Astrocyte (in vitro differentiated cells and primary cell): ENCODE results near the gene MYL4. TPM values are rescaled to one million over a fixed set of nuclear protein-coding genes. Genes with fewer than 3 reads are reported as not detected.
"Not testable (repeated sequence)": the region's sequence is repeated elsewhere in the genome, so short reads cannot be mapped to it uniquely, and the experiment has no call there.

ENCODE experiments used
- DNase-seq: peaks from one replicate; pipeline ENCODE4 v3.0.0-alpha.2; 2010; ENCODE audit warnings: low read depth
- FAIRE-seq: peaks from 2 replicates; lab custom pipeline; 2011; peaks lifted over from hg19 to GRCh38; lab: Jason Lieb, UNC
- H2AFZ ChIP-seq: 2 replicates; pipeline ENCODE4 v1.6.0; 2012; ENCODE audit warnings: low read depth, low read length, inconsistent platforms
- H3K27ac ChIP-seq: 2 replicates; pipeline ENCODE4 v1.5.1; 2011; ENCODE audit warnings: low read depth, low read length, inconsistent platforms
- H3K27me3 ChIP-seq: 2 replicates; pipeline ENCODE4 v1.6.0; 2011; ENCODE audit warnings: low read length, inconsistent platforms; ENCODE audit not compliant: insufficient read depth
- H3K36me3 ChIP-seq: 2 replicates; pipeline ENCODE4 v1.5.1; 2011; ENCODE audit warnings: low read length, inconsistent platforms; ENCODE audit not compliant: insufficient read depth
- H3K4me1 ChIP-seq: 2 replicates; pipeline ENCODE4 v1.5.1; 2011; ENCODE audit warnings: low read length, inconsistent platforms; ENCODE audit not compliant: insufficient read depth
- H3K4me2 ChIP-seq: 2 replicates; pipeline ENCODE4 v1.6.0; 2012; ENCODE audit warnings: low read length, inconsistent platforms
- H3K4me3 ChIP-seq: 2 replicates; pipeline ENCODE4 v1.5.1; 2011; ENCODE audit warnings: low read depth, mild to moderate bottlenecking, low read length, inconsistent platforms; ENCODE audit not compliant: insufficient read depth
- H3K79me2 ChIP-seq: 2 replicates; pipeline ENCODE4 v1.6.0; 2012; ENCODE audit warnings: mild to moderate bottlenecking, low read length, inconsistent platforms; ENCODE audit not compliant: insufficient read depth
- H3K9ac ChIP-seq: 2 replicates; pipeline ENCODE4 v1.6.0; 2012; ENCODE audit warnings: mild to moderate bottlenecking, low read length, inconsistent platforms
- H3K9me3 ChIP-seq: 2 replicates; pipeline ENCODE4 v1.5.1; 2012; ENCODE audit warnings: low read depth, mild to moderate bottlenecking, low read length, inconsistent platforms; ENCODE audit not compliant: insufficient read depth
- H4K20me1 ChIP-seq: 2 replicates; pipeline ENCODE4 v1.6.0; 2012; ENCODE audit warnings: low read length, inconsistent platforms; ENCODE audit not compliant: insufficient read depth
- H3K27ac Mint-ChIP-seq: one replicate; pipeline ENCODE4 v1.8.0; 2021; ENCODE audit warnings: mild to moderate bottlenecking, mixed read lengths; ENCODE audit not compliant: unreplicated experiment
- H3K27me3 Mint-ChIP-seq: one replicate; pipeline ENCODE4 v1.8.0; 2021; ENCODE audit warnings: low read depth, mixed read lengths; ENCODE audit not compliant: unreplicated experiment
- H3K36me3 Mint-ChIP-seq: one replicate; pipeline ENCODE4 v1.8.0; 2021; ENCODE audit warnings: low read depth, mixed read lengths; ENCODE audit not compliant: unreplicated experiment
- H3K4me1 Mint-ChIP-seq: one replicate; pipeline ENCODE4 v1.8.0; 2021; ENCODE audit warnings: low read depth, mixed read lengths; ENCODE audit not compliant: unreplicated experiment
- H3K4me3 Mint-ChIP-seq: one replicate; pipeline ENCODE4 v1.8.0; 2021; ENCODE audit warnings: mild to moderate bottlenecking, moderate library complexity, mixed read lengths; ENCODE audit not compliant: unreplicated experiment
- H3K9me3 Mint-ChIP-seq: one replicate; pipeline ENCODE4 v1.8.0; 2021; ENCODE audit warnings: mild to moderate bottlenecking, mixed read lengths; ENCODE audit not compliant: unreplicated experiment
- EZH2 ChIP-seq: IDR thresholded peaks from 2 replicates; pipeline ENCODE4 v1.6.1; 2012; ENCODE audit warnings: mild to moderate bottlenecking, low read length, inconsistent platforms; ENCODE audit not compliant: insufficient read depth
- total RNA-seq: library from RNA; stranded (reverse); gene quantifications from 2 replicates; pipeline ENCODE4 v1.2.1, GENCODE V29; 2021
- TF ChIP-seq, protein P1 (sequence below): IDR thresholded peaks from 2 replicates; pipeline ENCODE4 v1.5.1; 2011; ENCODE audit warnings: low read depth, mild to moderate bottlenecking, inconsistent platforms, low read length, moderate library complexity; ENCODE audit not compliant: insufficient read depth

Gene MYL4
- total RNA-seq, 1 donor from 2014 or later: 22.7 TPM

DNA sequence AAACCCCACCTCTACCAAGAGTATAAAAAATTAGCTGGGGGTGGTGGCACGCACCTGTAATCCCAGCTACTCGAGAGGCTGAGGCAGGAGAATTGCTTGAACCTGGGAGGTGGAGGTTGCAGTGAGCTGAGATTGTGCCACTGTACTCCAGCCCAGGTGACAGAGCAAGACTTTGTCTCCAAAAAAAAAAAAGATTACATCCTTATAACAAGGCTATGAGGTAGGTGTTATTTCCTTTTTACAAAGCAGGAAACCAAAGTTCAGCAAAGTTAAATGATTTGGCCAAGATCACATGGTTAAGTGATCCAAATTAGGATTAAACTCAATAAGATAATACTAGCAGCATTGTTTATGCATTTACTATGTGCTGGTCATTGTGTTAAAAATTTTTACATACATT, 8.1 kb downstream of the MYL4 start:
- not testable (repeated sequence) for H3K9me3 Mint-ChIP-seq

DNA sequence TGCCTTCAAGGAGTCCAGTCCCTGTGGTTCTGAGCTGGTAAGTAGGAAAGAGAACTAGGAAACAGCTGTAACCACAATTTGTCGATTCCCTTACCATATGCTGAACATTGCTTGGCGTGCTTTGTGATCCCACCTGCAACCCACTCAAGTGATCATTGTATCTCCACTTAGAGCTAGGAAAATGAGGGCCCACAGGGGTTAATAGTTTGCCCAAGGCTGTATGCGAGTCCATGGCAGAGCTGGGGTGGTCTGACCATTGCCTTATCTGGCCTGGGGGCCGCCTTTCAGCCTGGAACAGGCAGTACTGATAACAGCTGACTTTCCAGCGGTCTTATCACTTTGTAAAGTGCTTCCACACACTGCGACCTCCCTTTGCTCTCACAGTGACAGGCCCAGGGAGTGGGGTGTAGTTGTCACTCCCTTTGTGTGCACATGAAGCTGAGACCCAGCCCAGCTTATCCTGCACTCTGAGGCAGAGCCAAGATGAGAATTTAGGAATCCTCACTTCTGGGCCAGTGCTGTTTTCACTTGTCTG, 9.8 kb downstream of the MYL4 start:
- Histone ChIP-seq H3K9ac (no peak overlapping the region), H3K4me3 (no peak overlapping the region), H3K36me3 (no peaks in the 10 kb centered on the region), H3K4me2 (no peak overlapping the region), H3K4me1 (peaks cover 5% of the 10 kb centered on the region), H2AFZ (no peak overlapping the region), H3K79me2 (no peaks in the 10 kb centered on the region), H3K9me3 (no peaks in the 10 kb centered on the region), H4K20me1 (no peaks in the 10 kb centered on the region), H3K27me3 (no peaks in the 10 kb centered on the region), H3K27ac (no peak overlapping the region)
- no peak for DNase-seq
- no peak overlapping the region for H3K27ac Mint-ChIP-seq
- H3K4me1 Mint-ChIP-seq: peaks cover 7% of the 10 kb centered on the region
- H3K27me3 Mint-ChIP-seq: peaks cover 22% of the 10 kb centered on the region
- H3K4me3 Mint-ChIP-seq: no peak overlapping the region
- peaks cover 13% of the 10 kb centered on the region for H3K36me3 Mint-ChIP-seq
- FAIRE-seq: no peak
- TF ChIP-seq, protein P1, sequence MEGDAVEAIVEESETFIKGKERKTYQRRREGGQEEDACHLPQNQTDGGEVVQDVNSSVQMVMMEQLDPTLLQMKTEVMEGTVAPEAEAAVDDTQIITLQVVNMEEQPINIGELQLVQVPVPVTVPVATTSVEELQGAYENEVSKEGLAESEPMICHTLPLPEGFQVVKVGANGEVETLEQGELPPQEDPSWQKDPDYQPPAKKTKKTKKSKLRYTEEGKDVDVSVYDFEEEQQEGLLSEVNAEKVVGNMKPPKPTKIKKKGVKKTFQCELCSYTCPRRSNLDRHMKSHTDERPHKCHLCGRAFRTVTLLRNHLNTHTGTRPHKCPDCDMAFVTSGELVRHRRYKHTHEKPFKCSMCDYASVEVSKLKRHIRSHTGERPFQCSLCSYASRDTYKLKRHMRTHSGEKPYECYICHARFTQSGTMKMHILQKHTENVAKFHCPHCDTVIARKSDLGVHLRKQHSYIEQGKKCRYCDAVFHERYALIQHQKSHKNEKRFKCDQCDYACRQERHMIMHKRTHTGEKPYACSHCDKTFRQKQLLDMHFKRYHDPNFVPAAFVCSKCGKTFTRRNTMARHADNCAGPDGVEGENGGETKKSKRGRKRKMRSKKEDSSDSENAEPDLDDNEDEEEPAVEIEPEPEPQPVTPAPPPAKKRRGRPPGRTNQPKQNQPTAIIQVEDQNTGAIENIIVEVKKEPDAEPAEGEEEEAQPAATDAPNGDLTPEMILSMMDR: no peak
- no peak for TF ChIP-seq EZH2
- peaks cover 12% of the 10 kb centered on the region for H3K9me3 Mint-ChIP-seq

More for the DNA sequence above, 8.1 kb downstream of the MYL4 start:
- not testable (repeated sequence) for H4K20me1 ChIP-seq, FAIRE-seq, H3K4me1 ChIP-seq, H3K4me3 Mint-ChIP-seq, H2AFZ ChIP-seq, H3K9ac ChIP-seq, H3K4me2 ChIP-seq, H3K9me3 ChIP-seq, H3K4me3 ChIP-seq, H3K27me3 ChIP-seq, H3K27ac Mint-ChIP-seq, H3K4me1 Mint-ChIP-seq, DNase-seq, H3K36me3 ChIP-seq, H3K79me2 ChIP-seq, H3K27ac ChIP-seq
- Mint-ChIP-seq H3K27me3 (peaks cover 22% of the 10 kb centered on the region), H3K36me3 (peaks cover 13% of the 10 kb centered on the region)

DNA sequence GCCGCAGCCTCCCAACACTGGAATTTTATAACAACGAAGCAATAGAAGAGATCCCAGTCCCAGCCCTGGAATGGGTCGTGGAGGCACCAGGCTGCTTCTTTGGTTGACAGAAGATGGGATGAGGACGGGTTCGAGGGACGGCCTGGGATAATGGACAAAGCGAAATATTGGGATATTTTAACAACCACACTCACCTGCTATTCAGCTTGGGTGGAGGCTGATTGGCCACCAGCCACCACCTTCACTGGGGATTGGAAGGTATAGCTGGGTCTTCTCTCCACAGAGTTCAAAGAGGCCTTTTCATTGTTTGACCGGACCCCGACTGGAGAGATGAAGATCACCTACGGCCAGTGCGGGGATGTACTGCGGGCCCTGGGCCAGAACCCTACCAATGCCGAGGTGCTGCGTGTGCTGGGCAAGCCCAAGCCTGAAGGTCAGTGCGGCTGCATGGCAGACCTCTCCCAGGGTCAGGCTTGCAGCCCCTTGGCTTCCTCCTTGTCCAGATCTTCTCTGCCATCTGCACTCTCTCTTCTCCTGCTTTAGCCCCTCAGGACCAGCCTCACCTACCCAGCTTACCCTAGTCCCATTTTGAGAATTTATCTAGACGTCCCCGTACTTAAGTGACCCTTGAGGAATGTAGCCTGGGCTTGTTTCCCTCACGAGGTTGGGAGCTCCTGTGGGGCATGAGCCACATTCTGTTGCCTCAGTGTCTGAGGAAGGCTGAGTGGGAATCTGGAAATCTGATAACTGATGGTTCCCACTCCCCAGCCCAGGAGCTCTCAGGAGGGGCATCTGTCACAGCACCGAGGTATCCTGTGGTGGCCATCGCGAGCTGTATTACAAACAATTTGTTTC, 10.7 kb downstream of the MYL4 start:
- DNase-seq (no peak), FAIRE-seq (no peak)
- H3K79me2 ChIP-seq: no peaks in the 10 kb centered on the region
- no peak overlapping the region for H3K4me3 ChIP-seq
- Mint-ChIP-seq H3K36me3 (peaks cover 18% of the 10 kb centered on the region), H3K27ac (no peak overlapping the region), H3K9me3 (peaks cover 18% of the 10 kb centered on the region), H3K27me3 (peaks cover 22% of the 10 kb centered on the region), H3K4me1 (peaks cover 14% of the 10 kb centered on the region), H3K4me3 (peak overlapping the region; percentile 11)
- no peak overlapping the region for H2AFZ ChIP-seq
- peaks cover 9% of the 10 kb centered on the region for H3K4me1 ChIP-seq
- TF ChIP-seq, protein P1: no peak
- no peak for TF ChIP-seq EZH2
- no peaks in the 10 kb centered on the region for H3K9me3 ChIP-seq
- H4K20me1 ChIP-seq: no peaks in the 10 kb centered on the region
- H3K27me3 ChIP-seq: no peaks in the 10 kb centered on the region
- H3K4me2 ChIP-seq: peak overlapping the region; percentile 7
- no peak overlapping the region for H3K9ac ChIP-seq
- H3K36me3 ChIP-seq: no peaks in the 10 kb centered on the region
- no peak overlapping the region for H3K27ac ChIP-seq
